Kidney epithelial cell (primary cell): Measurements from ENCODE around the gene G6PD. TPM values are rescaled to one million over a fixed set of nuclear protein-coding genes. Genes with fewer than 3 reads are reported as not detected.

ENCODE experiments used
- DNase-seq: peaks from one replicate; pipeline ENCODE4 v3.0.0-alpha.2; 2010; ENCODE audit warnings: low read depth
- H3K27me3 ChIP-seq: 2 replicates; pipeline ENCODE4 v1.6.0; 2011; ENCODE audit warnings: low read length; ENCODE audit not compliant: control insufficient read depth, insufficient read depth
- H3K36me3 ChIP-seq: 2 replicates; pipeline ENCODE4 v1.5.1; 2011; ENCODE audit warnings: low read length; ENCODE audit not compliant: control insufficient read depth, insufficient read depth
- H3K4me3 ChIP-seq: 2 replicates; pipeline ENCODE4 v1.5.1; 2011; ENCODE audit warnings: low read depth, mild to moderate bottlenecking, control low read depth, low read length
- CTCF ChIP-seq: IDR thresholded peaks from 2 replicates; pipeline ENCODE4 v1.5.1; 2011; ENCODE audit warnings: mild to moderate bottlenecking, moderate library complexity, low read length, control low read depth, inconsistent platforms; ENCODE audit not compliant: insufficient read depth, poor library complexity, severe bottlenecking
- total RNA-seq: library from RNA; depleted of rRNA; stranded (reverse); fragments of >200 nt; gene quantifications from 2 replicates; pipeline ENCODE4 v1.2.3, GENCODE V29; 2015

G6PD gene
- total RNA-seq, 1 donor from 2014 or later, result 39.2 TPM

GRCh38 chrX:154488336-154489075, 58.1 kb downstream of the G6PD start:
- Histone ChIP-seq H3K4me3 (no peak overlapping the region), H3K36me3 (no peaks in the 10 kb centered on the region), H3K27me3 (no peaks in the 10 kb centered on the region)
- DNase-seq, result no peak
- no peak for TF ChIP-seq CTCF

- no peaks in the 10 kb centered on the region for H3K36me3 ChIP-seq
- no peak for DNase-seq
- no peak for TF ChIP-seq CTCF
- no peaks in the 10 kb centered on the region for H3K27me3 ChIP-seq
- no peak overlapping the region for H3K4me3 ChIP-seq
These were observed 58.9 kb downstream of the G6PD start for GRCh38 chrX:154487518-154488290.

- no peaks in the 10 kb centered on the region for H3K36me3 ChIP-seq
- no peak for DNase-seq
- no peak for TF ChIP-seq CTCF
- H3K27me3 ChIP-seq, result no peaks in the 10 kb centered on the region
- peak within 1 kb of the TSS; percentile 55 for H3K4me3 ChIP-seq
These were observed 60.0 kb downstream of the G6PD start, which contains the start of gene UBL4A for GRCh38 chrX:154486396-154487207. UBL4A (minus strand) TSS chrX:154486615; CDS start chrX:154486584, 31 bp downstream.

GRCh38 chrX:154486052-154486395, 60.6 kb downstream of the G6PD start:
- Histone ChIP-seq H3K36me3 (no peaks in the 10 kb centered on the region), H3K4me3 (peak overlapping the region; percentile 55), H3K27me3 (no peaks in the 10 kb centered on the region)
- no peak for DNase-seq
- no peak for TF ChIP-seq CTCF

- Histone ChIP-seq H3K36me3 (no peaks in the 10 kb centered on the region), H3K27me3 (no peaks in the 10 kb centered on the region), H3K4me3 (peak overlapping the region; percentile 55)
- no peak for TF ChIP-seq CTCF
- DNase-seq, result no peak
These were observed 61.2 kb downstream of the G6PD start for GRCh38 chrX:154485150-154486051.
